Fibroblast of lung (primary cell): ENCODE data around the gene SIAH3. TPM values are rescaled to one million over a fixed set of nuclear protein-coding genes. Genes with fewer than 3 reads are reported as not detected.

ENCODE experiments used
- DNase-seq, 2 donors: peaks; one replicate each; pipeline versions ENCODE4 v3.0.0 to v3.0.0-alpha.2; 2010; ENCODE audit warnings: low read depth in 2 of 2
- H2AFZ ChIP-seq: 2 replicates; pipeline ENCODE4 v1.5.1; 2012; ENCODE audit warnings: low read length, control low read depth, inconsistent platforms
- H3K27ac ChIP-seq: 2 replicates; pipeline ENCODE4 v1.5.1; 2011; ENCODE audit warnings: low read length, control low read depth; ENCODE audit not compliant: insufficient read depth
- H3K27me3 ChIP-seq: 2 replicates; pipeline ENCODE4 v1.5.1; 2011; ENCODE audit warnings: mild to moderate bottlenecking, low read length; ENCODE audit not compliant: control insufficient read depth, insufficient read depth
- H3K36me3 ChIP-seq: 2 replicates; pipeline ENCODE4 v1.5.1; 2011; ENCODE audit warnings: low read length; ENCODE audit not compliant: control insufficient read depth, insufficient read depth
- H3K4me1 ChIP-seq: 2 replicates; pipeline ENCODE4 v1.5.1; 2011; ENCODE audit warnings: low read length; ENCODE audit not compliant: control insufficient read depth, insufficient read depth; ENCODE audit errors: extremely low read depth
- H3K4me2 ChIP-seq: 2 replicates; pipeline ENCODE4 v1.5.1; 2011; ENCODE audit warnings: low read length, control low read depth; ENCODE audit not compliant: insufficient read depth; ENCODE audit errors: extremely low read depth
- H3K4me3 ChIP-seq, 4 experiments: fragments of 200-600 bp in 1 of 4; sonication (generic) in 1 of 4; replicated peaks in 1 of 4; 2 replicates each; pipeline ENCODE4 v1.5.1; 2011 to 2016; ENCODE audit warnings: low read length in 4 of 4, low read depth in 3 of 4, mild to moderate bottlenecking in 3 of 4, control low read depth in 2 of 4, inconsistent platforms in 1 of 4, mixed read lengths in 1 of 4; ENCODE audit not compliant: insufficient read depth in 1 of 4; ENCODE audit errors: control extremely low read depth in 1 of 4
- H3K79me2 ChIP-seq: 2 replicates; pipeline ENCODE4 v1.5.1; 2012; ENCODE audit warnings: mild to moderate bottlenecking, low read length, inconsistent platforms; ENCODE audit not compliant: control insufficient read depth, insufficient read depth
- H3K9ac ChIP-seq: 2 replicates; pipeline ENCODE4 v1.5.1; 2011; ENCODE audit warnings: mild to moderate bottlenecking, low read length, control low read depth; ENCODE audit not compliant: insufficient read depth
- H3K9me3 ChIP-seq: 2 replicates; pipeline ENCODE4 v1.5.1; 2012; ENCODE audit warnings: low read depth, low read length; ENCODE audit not compliant: control insufficient read depth, insufficient read depth
- H4K20me1 ChIP-seq: 2 replicates; pipeline ENCODE4 v1.5.1; 2011; ENCODE audit warnings: low read length; ENCODE audit not compliant: control insufficient read depth, insufficient read depth; ENCODE audit errors: extremely low read depth
- EZH2 ChIP-seq: IDR thresholded peaks from 2 replicates; pipeline ENCODE4 v1.5.1; 2012; ENCODE audit warnings: low read length, control low read depth, mild to moderate bottlenecking; ENCODE audit errors: missing control alignments
- polyA plus RNA-seq, 2 donors: library from polyadenylated mRNA; depleted of rRNA in 1 of 2; stranded (reverse) in 1 of 2; unstranded in 1 of 2; fragments of >200 nt; gene quantifications; 2 replicates each; pipeline ENCODE4 v1.2.1, GENCODE V29; 2011 to 2012; ENCODE audit warnings: missing spikeins in 1 of 2
- total RNA-seq: library from RNA; depleted of rRNA; stranded (reverse); fragments of >200 nt; gene quantifications from 2 replicates; pipeline ENCODE4 v1.2.1, GENCODE V29; 2014
- TF ChIP-seq, protein P1 (sequence below), 2 donors: IDR thresholded peaks in 1 of 2; conservative IDR thresholded peaks in 1 of 2; 1 replicate in 1 of 2; 2 replicates in 1 of 2; pipeline ENCODE4 v1.5.1; 2011 to 2012; ENCODE audit warnings: low read length in 2 of 2, control low read depth in 1 of 2, inconsistent platforms in 1 of 2, low read depth in 1 of 2, mild to moderate bottlenecking in 1 of 2

Gene SIAH3
- total and polyA plus RNA-seq, 2 donors (not counting 1 experiment from before 2014, with no cell fraction given): not detected

DNA sequence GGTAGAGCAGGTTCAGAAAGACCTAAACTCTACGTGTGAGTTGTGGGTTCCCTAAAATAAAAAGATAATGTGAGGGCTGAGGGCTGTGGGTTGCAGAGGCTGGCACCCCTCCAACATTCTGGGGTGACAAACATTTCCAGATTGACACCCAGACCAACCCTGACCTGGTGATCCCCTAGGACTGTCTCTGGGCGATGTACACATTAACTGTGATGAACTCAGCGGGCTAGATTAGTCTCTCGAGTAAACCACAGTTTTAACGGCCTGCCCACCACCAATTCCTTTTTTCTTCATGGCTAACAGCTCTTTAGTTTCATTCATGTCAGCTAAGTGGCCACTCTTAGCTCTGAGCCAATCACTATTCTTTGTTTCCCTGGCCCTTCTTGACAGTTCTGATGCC lies 24.8 kb downstream of the SIAH3 start:
- Histone ChIP-seq H3K27me3 (no peaks in the 10 kb centered on the region), H3K9me3 (no peaks in the 10 kb centered on the region), H3K9ac (no peak overlapping the region)

GRCh38 chr13:45825387-45825650 lies 26.2 kb downstream of the SIAH3 start:
- TF ChIP-seq, protein P1, sequence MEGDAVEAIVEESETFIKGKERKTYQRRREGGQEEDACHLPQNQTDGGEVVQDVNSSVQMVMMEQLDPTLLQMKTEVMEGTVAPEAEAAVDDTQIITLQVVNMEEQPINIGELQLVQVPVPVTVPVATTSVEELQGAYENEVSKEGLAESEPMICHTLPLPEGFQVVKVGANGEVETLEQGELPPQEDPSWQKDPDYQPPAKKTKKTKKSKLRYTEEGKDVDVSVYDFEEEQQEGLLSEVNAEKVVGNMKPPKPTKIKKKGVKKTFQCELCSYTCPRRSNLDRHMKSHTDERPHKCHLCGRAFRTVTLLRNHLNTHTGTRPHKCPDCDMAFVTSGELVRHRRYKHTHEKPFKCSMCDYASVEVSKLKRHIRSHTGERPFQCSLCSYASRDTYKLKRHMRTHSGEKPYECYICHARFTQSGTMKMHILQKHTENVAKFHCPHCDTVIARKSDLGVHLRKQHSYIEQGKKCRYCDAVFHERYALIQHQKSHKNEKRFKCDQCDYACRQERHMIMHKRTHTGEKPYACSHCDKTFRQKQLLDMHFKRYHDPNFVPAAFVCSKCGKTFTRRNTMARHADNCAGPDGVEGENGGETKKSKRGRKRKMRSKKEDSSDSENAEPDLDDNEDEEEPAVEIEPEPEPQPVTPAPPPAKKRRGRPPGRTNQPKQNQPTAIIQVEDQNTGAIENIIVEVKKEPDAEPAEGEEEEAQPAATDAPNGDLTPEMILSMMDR (conservative IDR thresholded peaks at IDR 0.05 in 1 of 2, IDR thresholded peaks at IDR 0.05 in 1 of 2; ENCODE audit: low read depth in 1 of 2, low read length in 2 of 2): no peak
- no peak for TF ChIP-seq EZH2

More for the DNA sequence above, 24.8 kb downstream of the SIAH3 start:
- no peaks in the 10 kb centered on the region for H3K79me2 ChIP-seq
- H3K36me3 ChIP-seq: no peaks in the 10 kb centered on the region
- no peak overlapping the region for H3K27ac ChIP-seq
- TF ChIP-seq EZH2: no peak
- TF ChIP-seq, protein P1 (conservative IDR thresholded peaks at IDR 0.05 in 1 of 2, IDR thresholded peaks at IDR 0.05 in 1 of 2; ENCODE audit: low read depth in 1 of 2, low read length in 2 of 2): no peak
- no peak for DNase-seq
- H2AFZ ChIP-seq: no peak overlapping the region
- H3K4me3 ChIP-seq: no peak overlapping the region
- no peaks in the 10 kb centered on the region for H4K20me1 ChIP-seq
- H3K4me1 ChIP-seq: no peaks in the 10 kb centered on the region
- no peak overlapping the region for H3K4me2 ChIP-seq

GRCh38 chr13:45823583-45823982 lies 28.0 kb downstream of the SIAH3 start:
- H4K20me1 ChIP-seq: no peaks in the 10 kb centered on the region
- H3K9ac ChIP-seq: no peak overlapping the region
- no peak for DNase-seq

More at GRCh38 chr13:45825387-45825650, 26.2 kb downstream of the SIAH3 start:
- H3K36me3 ChIP-seq: no peaks in the 10 kb centered on the region
- H2AFZ ChIP-seq: no peak overlapping the region
- H3K4me1 ChIP-seq: no peaks in the 10 kb centered on the region
- no peaks in the 10 kb centered on the region for H4K20me1 ChIP-seq
- H3K79me2 ChIP-seq: no peaks in the 10 kb centered on the region
- no peak overlapping the region for H3K4me3 ChIP-seq
- no peaks in the 10 kb centered on the region for H3K9me3 ChIP-seq
- DNase-seq: no peak
- H3K4me2 ChIP-seq: no peak overlapping the region
- H3K27ac ChIP-seq: no peak overlapping the region
- H3K27me3 ChIP-seq: no peaks in the 10 kb centered on the region
- H3K9ac ChIP-seq: no peak overlapping the region

More at GRCh38 chr13:45823583-45823982, 28.0 kb downstream of the SIAH3 start:
- Histone ChIP-seq H3K79me2 (no peaks in the 10 kb centered on the region), H3K4me3 (no peak overlapping the region), H3K27me3 (no peaks in the 10 kb centered on the region), H3K9me3 (no peaks in the 10 kb centered on the region), H3K4me1 (no peaks in the 10 kb centered on the region), H3K36me3 (no peaks in the 10 kb centered on the region), H3K4me2 (no peak overlapping the region), H2AFZ (no peak overlapping the region), H3K27ac (no peak overlapping the region)
- TF ChIP-seq, protein P1 (conservative IDR thresholded peaks at IDR 0.05 in 1 of 2, IDR thresholded peaks at IDR 0.05 in 1 of 2; ENCODE audit: low read depth in 1 of 2, low read length in 2 of 2): no peak
- no peak for TF ChIP-seq EZH2
